CD4-positive, alpha-beta T cell treated with Interleukin-6 for 4 hours (primary cell): ENCODE measurements around the gene PEX16.
"Not testable (repeated sequence)": the region's sequence is repeated elsewhere in the genome, so short reads cannot be mapped to it uniquely, and the experiment has no call there.

Experiments
- DNase-seq: peaks from one replicate; pipeline ENCODE4 v3.0.0-alpha.2; 2020; ENCODE audit warnings: mixed read lengths

The PEX16 gene

DNA sequence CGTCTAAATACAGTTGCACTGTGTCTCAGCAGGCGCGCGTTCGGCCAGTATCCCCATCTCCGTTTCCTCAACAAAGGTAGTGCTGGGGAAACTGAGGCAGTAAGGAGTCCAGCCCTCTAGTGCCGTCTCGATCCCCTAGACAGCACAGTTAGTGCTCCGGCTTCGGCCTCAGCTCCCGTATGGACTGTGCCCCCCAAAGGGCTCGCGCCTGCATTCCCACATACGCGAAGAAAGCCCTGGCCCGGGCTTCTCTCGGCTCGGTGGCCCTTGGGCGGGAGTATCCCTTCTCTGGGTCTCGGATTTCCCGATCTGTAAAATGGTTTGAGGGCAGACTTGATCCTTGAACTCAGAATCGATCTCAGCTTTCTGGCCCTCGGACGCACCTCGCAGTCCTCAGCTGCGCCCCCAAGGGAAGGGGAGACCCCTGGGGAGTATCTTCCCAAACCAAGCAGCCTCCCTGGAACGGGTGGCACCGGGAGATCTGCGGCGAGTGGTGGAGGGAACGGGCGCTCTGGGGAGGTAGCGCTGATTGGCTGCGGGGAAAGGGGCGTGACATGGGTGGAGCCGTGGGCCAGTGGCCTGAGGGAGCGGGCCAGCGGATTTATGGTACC is 759 bp upstream of the PEX16 start:
- peak; percentile 66 for DNase-seq

DNA sequence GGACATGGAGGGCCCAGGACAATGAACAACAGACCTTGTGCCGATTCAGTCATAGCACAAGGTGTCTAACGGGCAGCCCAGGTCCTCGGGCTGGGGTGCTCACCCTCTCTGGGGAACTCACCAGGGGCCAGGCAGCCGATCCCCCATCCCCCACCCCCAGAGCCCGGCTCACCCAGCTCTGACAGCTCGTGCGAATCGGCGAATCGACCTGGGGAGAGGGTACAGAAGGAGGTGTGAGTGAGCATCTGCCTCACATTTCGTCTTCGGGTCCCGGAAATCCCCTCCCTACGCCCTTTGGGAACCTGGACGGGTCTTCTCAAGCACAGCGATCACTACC is 423 bp downstream of the PEX16 start:
- no peak for DNase-seq

DNA sequence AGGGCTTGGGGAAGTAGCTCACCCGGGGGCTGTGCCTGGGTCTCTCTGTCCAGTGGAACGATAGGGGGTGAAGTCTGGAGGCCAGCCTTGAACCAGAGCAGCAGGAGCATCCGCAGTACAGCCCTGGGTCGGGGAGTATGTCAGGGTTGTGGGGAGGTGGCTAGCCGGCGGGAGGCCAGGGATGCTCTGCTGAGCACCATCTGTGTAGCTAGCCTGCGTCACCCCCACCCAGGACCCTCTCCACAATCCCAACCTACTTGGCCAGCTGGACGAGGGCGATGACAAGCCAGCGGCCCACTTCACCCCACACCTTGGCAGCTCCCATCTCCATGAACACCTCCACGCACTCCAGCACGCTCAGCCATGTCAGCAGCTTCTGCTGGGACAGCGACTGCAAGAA is 2.2 kb downstream of the PEX16 start:
- DNase-seq, result no peak

DNA sequence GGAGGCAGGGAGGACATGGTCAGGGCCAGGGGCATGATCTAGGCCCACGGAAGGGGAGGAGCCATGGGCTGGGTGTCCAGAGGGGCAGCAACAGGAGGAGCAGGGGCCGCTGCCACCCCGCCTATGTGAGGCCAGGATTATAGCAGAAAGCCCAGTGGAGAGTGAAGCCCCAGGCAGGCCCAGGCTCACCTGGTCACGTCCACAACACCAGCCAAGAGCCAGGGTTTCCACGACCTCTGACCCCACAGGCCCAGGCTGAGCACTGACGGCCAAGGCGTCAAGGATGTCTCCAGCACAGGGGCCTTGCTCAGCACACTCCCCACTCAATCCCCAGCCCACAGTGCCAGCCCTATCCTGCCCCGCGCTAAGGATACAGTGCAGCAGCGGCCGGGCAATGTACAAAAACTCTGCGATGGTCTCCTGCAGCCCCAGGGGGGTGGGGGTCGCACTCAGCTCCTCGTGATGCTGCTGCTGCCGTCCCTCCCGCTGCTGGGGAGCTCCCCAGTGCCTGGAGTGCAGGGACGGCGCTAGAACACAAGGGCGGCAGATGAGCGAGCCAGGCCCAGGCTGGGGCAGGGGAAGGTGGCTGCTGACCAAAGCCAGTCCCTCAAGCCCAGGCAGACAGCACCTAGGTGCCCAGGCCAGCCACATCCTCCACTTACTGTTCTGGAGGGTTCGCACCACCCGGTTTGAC is 3.6 kb downstream of the PEX16 start:
- no peak for DNase-seq

DNA sequence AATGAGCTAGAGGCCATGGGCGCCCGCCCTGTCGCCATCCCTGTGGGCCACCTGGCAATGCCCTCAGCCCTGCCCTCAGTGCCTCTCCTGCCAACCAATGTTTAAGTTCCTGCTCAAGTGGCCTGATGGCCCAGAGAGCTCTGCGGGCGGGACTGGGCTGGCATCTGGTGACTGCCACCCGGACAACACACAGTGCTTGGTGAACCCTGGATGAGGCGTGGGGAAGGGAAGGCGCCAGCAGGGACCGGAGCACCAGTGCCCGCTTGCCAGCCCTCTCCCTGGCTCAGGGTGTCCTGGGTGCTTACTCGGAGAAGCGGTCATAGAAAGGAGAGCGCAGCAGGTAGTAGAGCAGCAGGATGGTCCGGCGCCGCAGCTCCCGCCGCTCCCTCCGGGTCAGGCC is 4.2 kb downstream of the PEX16 start:
- DNase-seq, result no peak

DNA sequence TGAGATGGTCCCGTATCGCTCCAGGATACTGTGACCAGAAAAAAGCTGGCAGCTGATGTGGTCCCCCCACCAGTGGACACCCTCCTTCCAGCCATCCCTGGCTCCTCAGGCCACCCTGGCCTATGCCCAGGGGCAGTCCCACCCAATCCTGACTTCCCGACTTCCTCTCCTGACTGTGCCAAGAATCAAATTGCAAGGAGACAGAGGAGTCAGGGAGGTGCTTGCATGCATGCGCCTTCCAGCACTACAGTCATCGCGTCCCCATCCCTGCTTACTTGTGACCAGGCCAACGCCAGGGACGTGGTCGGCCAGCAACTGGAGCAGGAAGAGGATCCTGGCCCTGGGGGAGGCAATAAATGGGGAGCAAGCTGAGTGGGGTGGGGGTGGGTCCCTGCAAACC is 7.1 kb downstream of the PEX16 start:
- no peak for DNase-seq

DNA sequence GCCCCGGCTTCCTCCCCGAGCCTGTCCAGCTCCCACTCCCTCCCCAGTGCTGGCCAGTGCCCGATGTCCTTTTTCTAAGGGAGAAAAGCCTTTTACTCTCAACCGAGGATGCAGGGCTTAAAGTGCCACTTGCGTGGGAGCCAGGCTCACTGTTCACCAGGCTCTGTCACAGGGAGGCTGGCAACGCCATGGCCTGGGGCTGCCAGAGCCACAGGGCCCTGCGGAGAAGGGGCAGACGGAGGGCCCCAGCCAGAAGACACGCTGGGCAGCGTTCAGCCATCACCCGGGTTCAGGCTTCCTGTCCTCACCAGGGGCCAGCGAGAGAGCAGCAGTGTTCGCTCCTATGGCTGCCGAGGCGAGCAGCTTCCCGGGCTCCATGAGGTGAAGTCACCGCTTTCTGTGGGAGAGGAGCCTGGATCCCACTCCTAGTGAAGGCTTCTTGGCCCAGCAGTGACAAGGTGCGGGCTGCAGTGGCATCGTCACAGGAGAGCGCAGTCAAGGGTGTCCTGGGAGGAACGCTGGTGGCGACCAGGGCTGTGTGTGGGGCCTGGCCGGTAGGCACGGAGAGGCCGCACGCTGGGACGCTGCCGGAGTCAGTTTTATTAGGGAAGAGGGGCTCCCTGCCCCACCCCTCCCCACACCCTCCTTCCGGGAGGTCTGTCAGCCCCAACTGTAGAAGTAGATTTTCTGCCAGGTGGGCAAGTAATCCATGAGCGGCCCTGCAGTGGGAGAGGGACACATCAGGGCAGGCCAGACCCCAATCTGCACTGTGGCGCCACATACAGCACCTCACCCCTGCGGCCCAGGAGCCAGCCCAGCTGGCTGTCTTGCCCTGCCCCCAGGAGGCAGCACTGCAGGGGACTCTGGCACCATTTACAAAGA is 7.8 kb downstream of the PEX16 start:
- no peak for DNase-seq

DNA sequence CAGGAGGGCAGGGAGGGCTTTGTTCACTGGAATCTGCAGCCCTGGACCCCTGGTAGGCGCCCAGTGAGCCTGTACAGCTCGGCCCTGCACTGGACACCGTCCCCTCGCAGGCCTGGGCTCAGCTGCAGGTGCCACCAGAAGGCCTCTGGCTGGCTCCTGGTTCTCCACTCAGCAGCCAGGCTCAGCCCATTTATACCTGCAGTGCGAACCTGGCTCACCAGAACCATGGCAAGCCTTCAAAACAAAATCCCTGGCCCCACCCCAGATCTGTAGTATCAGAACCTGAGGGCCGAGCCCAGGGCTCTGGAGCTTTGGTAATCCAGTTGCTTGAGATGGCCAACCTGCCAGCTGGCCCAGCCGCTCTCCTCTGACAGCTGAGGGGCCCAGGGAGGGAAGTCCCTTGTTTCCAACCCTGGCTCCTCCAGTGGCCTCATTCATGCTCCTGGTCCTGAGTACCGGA is 9.7 kb downstream of the PEX16 start:
- peak; percentile 2 for DNase-seq

DNA sequence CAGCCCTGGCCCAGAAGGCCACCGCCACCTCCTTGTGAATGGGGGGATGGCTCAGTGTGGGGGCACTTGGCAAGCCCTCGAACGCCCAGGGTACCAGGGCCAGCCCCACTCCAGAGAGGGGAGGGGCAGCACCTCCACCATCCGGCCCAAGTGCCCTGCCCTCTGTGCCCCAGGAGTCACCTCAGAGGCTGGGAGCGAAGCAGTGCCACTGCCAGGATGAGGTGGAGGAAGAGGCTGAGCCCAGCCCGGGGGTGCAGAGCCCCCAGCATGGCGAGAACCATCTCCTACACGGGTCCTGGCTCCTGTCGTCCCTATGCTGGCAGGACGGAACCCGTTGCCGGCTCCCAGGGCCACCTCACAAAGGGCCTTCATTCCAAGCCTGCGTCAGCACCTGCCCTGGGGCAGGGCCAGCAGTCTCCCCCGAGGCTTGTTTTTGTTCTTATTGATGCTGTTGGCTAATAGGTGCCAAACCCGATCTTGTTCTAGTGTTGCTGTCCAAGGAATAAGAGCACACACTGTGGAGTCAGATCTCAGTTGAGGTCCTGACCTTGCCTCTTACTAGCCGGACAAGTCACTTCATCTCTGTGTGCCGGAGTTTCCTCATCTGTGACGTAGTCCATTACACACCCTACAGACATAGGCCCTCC is 10.6 kb downstream of the PEX16 start, which contains the start of gene FREY1:
Gene FREY1 (minus strand): TSS at position 307 of the 647 bp plus-strand sequence. CDS start 26 bp downstream, at position 281.
- peak; percentile 0 for DNase-seq

DNA sequence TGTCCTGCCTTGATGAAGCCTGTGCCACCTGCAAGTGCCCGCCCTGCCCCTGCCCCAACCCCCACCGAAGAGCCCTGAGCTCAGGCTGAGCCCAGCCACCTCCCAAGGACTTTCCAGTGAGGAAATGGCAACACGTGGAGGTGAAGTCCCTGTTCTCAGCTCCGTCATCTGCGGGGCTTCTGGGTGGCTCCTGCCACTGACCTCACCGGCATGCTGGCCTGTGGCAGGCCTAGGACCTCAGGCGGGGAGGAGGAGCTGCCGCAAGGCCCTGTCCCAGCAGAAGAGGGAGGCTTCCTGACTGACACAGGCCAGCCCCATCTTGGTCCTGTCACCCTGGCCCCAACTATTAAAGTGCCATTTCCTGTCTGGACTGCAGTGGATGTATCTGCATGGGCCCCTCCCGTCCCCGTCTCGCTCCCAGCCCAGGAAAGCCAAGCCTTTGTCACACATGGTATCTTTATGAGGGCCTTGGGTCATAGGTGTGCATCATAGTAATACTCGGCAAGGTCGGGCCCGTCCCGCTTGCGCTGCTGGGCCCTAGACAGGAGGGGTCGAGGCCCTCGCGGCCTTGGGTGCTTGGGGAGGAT is 11.5 kb downstream of the PEX16 start:
- DNase-seq, result no peak

DNA sequence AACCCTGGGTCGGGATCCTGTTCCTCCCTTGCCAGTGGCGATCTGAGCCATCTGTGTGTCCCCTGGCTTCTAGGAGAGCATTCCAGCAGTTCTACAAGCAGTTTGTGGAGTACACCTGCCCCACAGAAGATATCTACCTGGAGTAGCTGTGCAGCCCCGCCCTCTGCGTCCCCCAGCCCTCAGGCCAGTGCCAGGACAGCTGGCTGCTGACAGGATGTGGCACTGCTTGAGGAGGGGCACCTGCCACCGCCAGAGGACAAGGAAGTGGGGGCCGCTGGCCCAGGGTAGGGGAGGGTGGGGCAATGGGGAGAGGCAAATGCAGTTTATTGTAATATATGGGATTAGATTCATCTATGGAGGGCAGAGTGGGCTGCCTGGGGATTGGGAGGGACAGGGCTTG is 12.1 kb downstream of the PEX16 start:
- not testable (repeated sequence) for DNase-seq

DNA sequence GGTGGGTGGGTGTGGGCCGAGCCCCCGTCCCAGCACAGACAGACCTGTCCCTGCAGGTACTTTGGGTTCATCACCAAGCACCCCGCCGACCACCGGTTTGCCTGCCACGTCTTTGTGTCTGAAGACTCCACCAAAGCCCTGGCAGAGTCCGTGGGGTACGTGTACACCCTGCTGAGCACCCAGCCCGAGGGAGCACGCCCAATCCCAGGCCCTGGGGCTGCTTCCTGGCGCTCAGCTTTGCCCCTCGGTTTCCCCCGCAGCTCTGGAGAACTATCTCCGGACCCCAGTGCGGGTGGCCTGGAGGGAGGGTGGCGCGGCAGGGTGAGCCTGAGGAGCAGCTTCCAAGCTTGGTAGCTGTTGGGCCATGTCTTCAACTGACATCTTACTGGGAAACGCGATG is 12.6 kb downstream of the PEX16 start:
- peak; percentile 0 for DNase-seq

DNA sequence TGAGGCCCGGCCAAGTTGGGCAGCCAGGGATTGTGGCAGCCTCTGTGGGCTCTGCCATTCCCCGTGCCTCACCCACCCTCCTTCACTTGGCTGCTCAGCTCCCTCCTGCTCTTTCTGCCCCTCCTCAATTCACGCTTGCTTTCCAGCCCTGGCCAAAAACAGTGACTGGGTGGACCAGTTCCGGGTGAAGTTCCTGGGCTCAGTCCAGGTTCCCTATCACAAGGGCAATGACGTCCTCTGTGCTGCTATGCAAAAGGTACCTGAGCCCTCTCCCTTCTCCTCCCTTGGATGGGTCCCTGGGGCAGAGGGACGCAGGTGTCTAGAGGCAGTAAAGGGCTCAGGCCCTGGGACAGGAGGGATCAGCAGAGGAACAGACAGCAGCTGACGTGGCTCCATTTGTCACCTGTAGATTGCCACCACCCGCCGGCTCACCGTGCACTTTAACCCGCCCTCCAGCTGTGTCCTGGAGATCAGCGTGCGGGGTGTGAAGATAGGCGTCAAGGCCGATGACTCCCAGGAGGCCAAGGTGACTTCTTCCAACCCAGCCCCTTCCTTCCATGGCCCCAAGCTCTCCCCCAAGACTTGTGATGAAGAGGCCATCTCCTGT is 13.3 kb downstream of the PEX16 start:
- peak; percentile 0 for DNase-seq

DNA sequence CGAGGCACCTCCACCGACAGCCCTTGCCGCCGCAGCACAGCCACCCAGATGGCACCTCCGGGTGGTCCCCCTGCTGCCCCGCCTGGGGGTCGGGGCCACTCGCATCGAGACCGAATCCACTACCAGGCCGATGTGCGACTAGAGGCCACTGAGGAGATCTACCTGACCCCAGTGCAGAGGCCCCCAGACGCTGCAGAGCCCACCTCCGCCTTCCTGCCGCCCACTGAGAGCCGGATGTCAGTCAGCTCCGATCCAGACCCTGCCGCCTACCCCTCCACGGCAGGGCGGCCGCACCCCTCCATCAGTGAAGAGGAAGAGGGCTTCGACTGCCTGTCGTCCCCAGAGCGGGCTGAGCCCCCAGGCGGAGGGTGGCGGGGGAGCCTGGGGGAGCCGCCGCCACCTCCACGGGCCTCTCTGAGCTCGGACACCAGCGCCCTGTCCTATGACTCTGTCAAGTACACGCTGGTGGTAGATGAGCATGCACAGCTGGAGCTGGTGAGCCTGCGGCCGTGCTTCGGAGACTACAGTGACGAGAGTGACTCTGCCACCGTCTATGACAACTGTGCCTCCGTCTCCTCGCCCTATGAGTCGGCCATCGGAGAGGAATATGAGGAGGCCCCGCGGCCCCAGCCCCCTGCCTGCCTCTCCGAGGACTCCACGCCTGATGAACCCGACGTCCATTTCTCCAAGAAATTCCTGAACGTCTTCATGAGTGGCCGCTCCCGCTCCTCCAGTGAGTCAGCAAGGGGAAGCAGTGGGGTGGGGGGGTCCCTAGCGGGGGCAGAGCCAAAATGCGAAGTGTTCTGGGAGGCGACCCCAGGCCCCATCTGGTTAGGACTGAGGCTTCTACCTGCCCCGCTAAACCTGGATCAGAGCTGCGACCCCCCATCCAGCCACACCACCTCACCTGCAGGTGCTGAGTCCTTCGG is 15.0 kb downstream of the PEX16 start:
- no peak for DNase-seq

DNA sequence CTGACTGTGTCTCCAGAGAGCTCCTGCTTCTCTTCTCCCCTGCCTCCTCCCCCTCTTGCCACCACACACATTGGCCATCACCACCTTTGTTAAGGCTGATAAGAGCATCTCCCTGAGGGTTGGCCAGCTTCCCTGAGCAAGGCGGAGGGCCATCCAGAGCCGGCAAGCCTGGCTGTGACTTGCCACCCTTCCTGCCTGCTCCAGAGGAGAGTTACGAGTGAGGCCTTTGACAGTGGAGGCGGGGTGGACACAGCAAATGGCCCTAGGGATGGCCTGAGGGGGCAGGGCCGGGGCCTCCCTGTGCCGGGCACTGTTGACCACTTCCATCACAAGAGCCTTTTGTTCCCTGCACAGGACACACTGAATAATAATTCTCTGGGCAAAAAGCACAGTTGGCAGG is 16.1 kb downstream of the PEX16 start:
- no peak for DNase-seq

DNA sequence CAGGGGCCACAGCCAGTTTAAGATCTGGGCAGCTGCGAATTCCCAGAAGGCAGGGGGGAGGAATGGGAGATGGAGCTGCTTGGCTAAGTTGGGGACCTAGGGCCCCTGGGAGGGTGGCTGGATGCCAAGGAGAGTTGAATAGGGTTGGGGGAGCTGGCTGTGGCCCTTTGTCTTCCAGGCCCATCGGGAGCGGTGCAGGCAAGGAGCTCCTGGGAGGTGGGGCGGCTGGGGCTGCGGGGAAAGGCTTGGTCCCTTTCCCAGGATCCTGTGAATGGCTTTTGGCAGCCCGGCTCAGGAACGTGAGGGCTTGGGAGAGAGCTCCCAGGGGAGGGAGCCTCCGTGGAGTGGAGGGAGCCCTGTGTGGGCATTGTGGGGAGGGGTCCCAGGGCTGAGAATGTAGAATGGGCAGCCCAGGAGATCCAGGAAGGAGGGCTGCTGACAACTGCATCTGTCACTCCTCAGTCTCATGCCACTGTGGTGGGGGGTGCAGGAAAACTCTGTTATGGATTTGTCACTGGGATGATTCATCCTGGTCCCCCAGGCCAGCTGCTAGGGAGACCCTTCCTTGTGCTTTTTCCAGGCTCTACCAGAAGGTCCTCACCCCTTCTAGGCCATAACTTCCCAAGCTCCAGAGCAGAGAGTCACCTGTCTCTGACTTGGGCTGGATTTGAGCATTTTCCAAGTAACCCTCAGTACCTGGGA is 16.6 kb downstream of the PEX16 start:
- no peak for DNase-seq

DNA sequence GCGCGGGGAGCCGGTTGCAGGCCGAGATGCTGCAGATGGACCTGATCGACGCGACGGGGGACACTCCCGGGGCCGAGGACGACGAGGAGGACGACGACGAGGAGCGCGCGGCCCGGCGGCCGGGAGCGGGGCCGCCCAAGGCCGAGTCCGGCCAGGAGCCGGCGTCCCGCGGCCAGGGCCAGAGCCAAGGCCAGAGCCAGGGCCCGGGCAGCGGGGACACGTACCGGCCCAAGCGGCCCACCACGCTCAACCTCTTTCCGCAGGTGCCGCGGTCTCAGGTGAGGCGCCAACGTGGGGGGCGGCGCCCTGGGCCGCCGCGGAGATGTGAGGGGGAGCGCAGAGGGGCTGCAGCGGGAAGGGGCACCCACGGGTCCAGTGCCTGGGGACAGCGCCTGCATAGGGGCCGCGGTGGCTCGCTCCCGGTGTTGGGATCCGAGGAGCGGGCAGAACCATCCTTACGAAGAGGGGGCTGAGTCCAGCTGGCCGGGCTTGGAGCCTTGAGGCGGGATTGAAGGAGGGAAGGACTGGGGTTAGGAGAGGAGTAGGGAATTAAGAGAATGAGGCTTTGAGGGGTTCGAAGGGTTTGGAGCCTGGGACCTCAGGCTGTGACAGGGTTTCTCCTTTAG is 17.4 kb downstream of the PEX16 start:
- not testable (repeated sequence) for DNase-seq

DNA sequence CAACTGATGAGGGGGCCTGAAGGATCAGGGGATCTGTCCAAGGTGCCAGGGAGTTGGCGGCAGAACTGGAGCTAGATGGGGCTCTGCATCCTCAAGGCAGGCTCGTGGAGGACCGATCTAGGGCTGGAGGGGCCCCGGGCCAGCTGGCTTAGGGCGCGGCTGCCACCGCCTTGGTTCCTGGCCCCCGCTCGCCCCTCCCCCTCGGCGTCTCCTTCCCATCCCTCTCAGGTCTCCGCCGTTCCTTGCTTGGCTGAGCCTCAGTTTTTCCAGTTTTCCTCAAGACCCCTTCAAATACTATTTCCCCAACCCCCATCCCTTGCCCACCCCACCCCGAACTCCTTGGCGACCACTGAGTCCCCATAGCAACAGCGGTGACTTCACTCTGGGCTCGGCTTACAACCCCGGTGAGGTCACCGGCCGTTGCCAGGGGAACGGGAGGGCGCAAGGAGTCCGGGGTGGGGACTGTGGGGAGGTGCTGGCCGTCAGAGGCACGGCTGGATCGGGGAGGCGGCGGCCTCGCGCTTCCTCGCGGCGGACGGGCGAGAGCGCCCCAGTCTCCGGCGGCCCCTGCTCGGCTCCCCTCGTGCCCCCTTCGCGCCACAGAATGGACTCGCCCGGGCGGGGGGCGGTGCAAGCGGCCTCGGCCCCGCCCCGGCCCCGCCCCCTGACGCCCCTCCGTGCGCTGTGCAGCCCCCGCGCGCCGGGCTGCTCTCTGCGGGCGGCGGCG is 18.1 kb downstream of the PEX16 start:
- peak; percentile 61 for DNase-seq

DNA sequence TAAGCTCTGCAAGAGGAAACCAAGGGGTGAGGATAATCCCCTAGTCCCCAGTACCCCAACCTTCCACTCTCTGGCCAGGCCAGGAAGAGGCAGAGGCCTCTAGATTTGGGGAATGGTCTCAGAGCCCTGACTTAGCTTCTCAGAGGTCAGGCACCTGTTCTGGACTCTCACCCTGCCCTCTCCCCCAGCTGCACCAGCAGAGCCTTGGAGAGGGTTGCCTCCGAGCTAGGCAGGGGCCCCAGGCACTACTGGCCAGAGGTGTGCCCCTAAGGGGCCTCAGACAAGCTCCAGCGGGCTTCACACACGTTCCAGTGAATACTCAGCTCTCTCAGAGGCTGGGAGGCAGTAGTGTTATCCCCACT is 18.6 kb downstream of the PEX16 start:
- no peak for DNase-seq
